Endothelial cell of umbilical vein (primary cell): ENCODE results near the gene SIN3A. TPM values are rescaled to one million over a fixed set of nuclear protein-coding genes. Genes with fewer than 3 reads are reported as not detected.

Experiments
- BruUV-seq: library from RNA; stranded (reverse); fragments of 400-500 nt; replicated peaks from 2 replicates; lab custom pipeline; 2021; lab: Mats Ljungman, UMichigan
- CTCF ChIA-PET: fragments of 300-600, 350-600 bp; sonication (Branson Sonifier 250); formaldehyde crosslinking; loops from one replicate; lab custom pipeline; 2021; ENCODE audit warnings: antibody characterized with exemption, inconsistent platforms; lab: Charles Lee
- POLR2A ChIA-PET: fragments of 300-600, 350-600 bp; sonication (Branson Sonifier 250); formaldehyde crosslinking; loops from one replicate; lab custom pipeline; 2021; ENCODE audit warnings: antibody characterized with exemption, inconsistent platforms; lab: Charles Lee
- DNase-seq: peaks from one replicate; pipeline ENCODE4 v3.0.0-alpha.2; 2011; ENCODE audit warnings: low read depth, low spot score
- FAIRE-seq: peaks from 2 replicates; lab custom pipeline; 2011; peaks lifted over from hg19 to GRCh38; lab: Jason Lieb, UNC
- H2AFZ ChIP-seq: 2 replicates; pipeline ENCODE4 v1.6.0; 2012; ENCODE audit warnings: low read depth, low read length, control low read depth, inconsistent platforms
- H3K27ac ChIP-seq: 2 replicates; pipeline ENCODE4 v1.5.1; 2011; ENCODE audit warnings: low read depth, mild to moderate bottlenecking, control low read depth, low read length, moderate library complexity; ENCODE audit not compliant: insufficient read depth
- H3K27me3 ChIP-seq, 2 experiments: 2 replicates each; pipeline versions ENCODE4 v1.6.0 to v1.6.1; 2011; ENCODE audit warnings: low read length in 2 of 2, mixed read lengths in 1 of 2; ENCODE audit not compliant: control insufficient read depth in 2 of 2, insufficient read depth in 2 of 2
- H3K36me3 ChIP-seq, 2 experiments: 2 replicates in 1 of 2; 3 replicates in 1 of 2; pipeline ENCODE4 v1.5.1; 2011; ENCODE audit warnings: low read length in 2 of 2, mild to moderate bottlenecking in 1 of 2, moderate library complexity in 1 of 2; ENCODE audit not compliant: control insufficient read depth in 2 of 2, insufficient read depth in 2 of 2; ENCODE audit errors: extremely low read depth in 1 of 2
- H3K4me1 ChIP-seq: 3 replicates; pipeline ENCODE4 v1.5.1; 2011; ENCODE audit warnings: mild to moderate bottlenecking, low read length; ENCODE audit not compliant: control insufficient read depth, insufficient read depth; ENCODE audit errors: extremely low read depth
- H3K4me2 ChIP-seq: 2 replicates; pipeline ENCODE4 v1.6.1; 2011; ENCODE audit warnings: low read length, control low read depth, mixed read lengths; ENCODE audit not compliant: insufficient read depth
- H3K4me3 ChIP-seq, 3 experiments: fragments of 200-600 bp in 1 of 3; sonication (generic), shearing (Covaris generic) in 1 of 3; replicated peaks in 1 of 3; 2 replicates each; pipeline ENCODE4 v1.5.1; 2011 to 2016; ENCODE audit warnings: control low read depth in 3 of 3, low read length in 3 of 3, mild to moderate bottlenecking in 2 of 3, inconsistent platforms in 1 of 3, low read depth in 1 of 3, moderate library complexity in 1 of 3; ENCODE audit not compliant: insufficient read depth in 1 of 3
- H3K79me2 ChIP-seq: 2 replicates; pipeline ENCODE4 v1.6.0; 2012; ENCODE audit warnings: low read length, inconsistent platforms; ENCODE audit not compliant: control insufficient read depth, insufficient read depth
- H3K9ac ChIP-seq: replicated peaks from 2 replicates; pipeline ENCODE3; 2011; ENCODE audit warnings: low read length, control low read depth; ENCODE audit not compliant: insufficient read depth; ENCODE audit errors: extremely low read depth
- H3K9me1 ChIP-seq: replicated peaks from 3 replicates; pipeline ENCODE4 v1.6.0; 2011; ENCODE audit warnings: mild to moderate bottlenecking, low read length; ENCODE audit not compliant: control insufficient read depth, insufficient read depth; ENCODE audit errors: extremely low read depth
- H3K9me3 ChIP-seq: replicated peaks from 2 replicates; pipeline ENCODE4 v1.5.1; 2012; ENCODE audit warnings: low read length, inconsistent platforms; ENCODE audit not compliant: control insufficient read depth, insufficient read depth
- H4K20me1 ChIP-seq: replicated peaks from 2 replicates; pipeline ENCODE3; 2011; ENCODE audit warnings: mild to moderate bottlenecking, low read length; ENCODE audit not compliant: control insufficient read depth, insufficient read depth; ENCODE audit errors: extremely low read depth
- EZH2 ChIP-seq: IDR thresholded peaks from 2 replicates; pipeline ENCODE4 v1.6.1; 2012; ENCODE audit warnings: borderline replicate concordance, low read depth, mild to moderate bottlenecking, moderate library complexity, low read length, inconsistent platforms; ENCODE audit not compliant: severe bottlenecking
- FOS ChIP-seq: IDR thresholded peaks from 2 replicates; pipeline ENCODE4 v1.6.1; 2011; ENCODE audit warnings: mild to moderate bottlenecking, low read length, moderate library complexity, borderline replicate concordance; ENCODE audit not compliant: insufficient read depth
- GATA2 ChIP-seq: IDR thresholded peaks from 2 replicates; pipeline ENCODE4 v1.7.0; 2011; ENCODE audit warnings: low read depth, mild to moderate bottlenecking, moderate library complexity, mixed read lengths, low read length; ENCODE audit not compliant: insufficient read length, insufficient read depth
- MAX ChIP-seq: IDR thresholded peaks from 2 replicates; pipeline ENCODE4 v1.6.1; 2011; ENCODE audit not compliant: insufficient read depth, insufficient read length
- POLR2A ChIP-seq: IDR thresholded peaks from 2 replicates; pipeline ENCODE4 v1.6.1; 2012; ENCODE audit warnings: low read depth, mild to moderate bottlenecking, control low read depth, low read length
- POLR2AphosphoS5 ChIP-seq: IDR thresholded peaks from 2 replicates; pipeline ENCODE4 v1.6.1; 2012; ENCODE audit warnings: low read depth, mild to moderate bottlenecking, control low read depth, low read length, moderate library complexity; ENCODE audit not compliant: insufficient read depth
- dilution Hi-C: fragments of 300-500 bp; cut with MboI; formaldehyde crosslinking; loops from one replicate; pipeline ENCODE4 v1.15.0; 2019; ENCODE audit warnings: low sequenced_read_pairs; ENCODE audit not compliant: extremely low pct_ligation_motif_present
- intact Hi-C: fragments of 100-400 bp; cut with micrococcal nuclease; formaldehyde crosslinking; loops from one replicate; pipeline ENCODE4 v1.10.0; 2022
- polyA plus RNA-seq, 4 experiments: library from polyadenylated mRNA; depleted of rRNA in 3 of 4; stranded (reverse) in 3 of 4; unstranded in 1 of 4; fragments of >200 nt; gene quantifications; 2 replicates each; pipeline versions ENCODE4 v1.2.1 to v1.2.3, GENCODE V29; 2011 to 2012; ENCODE audit warnings: missing spikeins in 1 of 4
- total RNA-seq: library from RNA; stranded (reverse); gene quantifications from 2 replicates; pipeline ENCODE4 v1.2.3, GENCODE V29; 2021
- TF ChIP-seq, protein P1 (sequence below), 2 donors: IDR thresholded peaks; 1 replicate in 1 of 2; 2 replicates in 1 of 2; pipeline ENCODE4 v1.5.1; 2011; ENCODE audit warnings: low read length in 2 of 2, mild to moderate bottlenecking in 2 of 2, moderate library complexity in 2 of 2, control low read depth in 1 of 2, inconsistent platforms in 1 of 2, low read depth in 1 of 2; ENCODE audit not compliant: insufficient read depth in 1 of 2; ENCODE audit errors: extremely low read depth in 1 of 2

The SIN3A gene
- total and polyA plus RNA-seq, 2 donors (not counting 3 experiments of a cell fraction or from before 2014, with no cell fraction given) = 30.6 to 44.5 TPM

DNA sequence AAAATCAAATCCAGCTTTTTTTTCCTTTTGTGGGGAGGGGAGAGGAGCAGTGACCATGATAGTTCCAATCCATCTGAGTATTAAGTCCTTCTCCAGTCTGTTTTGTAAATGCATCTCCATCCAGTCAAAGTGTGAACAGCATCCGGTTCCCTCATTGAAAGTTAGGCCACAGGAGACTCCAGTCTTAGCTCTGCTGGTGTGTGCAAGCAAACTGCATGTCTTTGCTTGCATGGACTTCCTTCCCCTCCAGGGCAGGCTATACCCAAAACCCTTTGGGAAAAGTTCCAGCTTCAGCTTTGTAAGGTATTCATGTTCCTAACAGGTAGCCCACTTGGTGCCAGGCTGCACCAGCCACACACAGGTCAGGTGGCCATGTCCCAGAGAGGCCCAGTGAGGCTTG, 80.0 kb downstream of the SIN3A start:
- Histone ChIP-seq H3K27ac (no peak overlapping the region), H2AFZ (no peak overlapping the region), H3K27me3 (no peaks in the 10 kb centered on the region), H3K9ac (no peak overlapping the region), H3K4me2 (no peak overlapping the region), H3K36me3 (peaks cover 18 to 29% of the 10 kb centered on the region in 2 experiments), H4K20me1 (no peaks in the 10 kb centered on the region), H3K79me2 (peaks cover 9% of the 10 kb centered on the region), H3K9me3 (no peaks in the 10 kb centered on the region), H3K4me3 (no peak overlapping the region), H3K9me1 (no peaks in the 10 kb centered on the region), H3K4me1 (peaks cover 15% of the 10 kb centered on the region)
- DNase-seq (no peak), FAIRE-seq (no peak)
- CTCF ChIA-PET = interaction anchor here (1.1 to 1.3 kb wide), 2 partner anchors 8 to 34 kb away, joined by 3 read pairs; no protein-coding TSS in a partner anchor
- POLR2A ChIA-PET = interaction anchor here (0.6 kb wide), 1 partner anchor 42 kb away, joined by 6 read pairs; no protein-coding TSS in a partner anchor
- intact Hi-C loops (no loop called here), dilution Hi-C loops (no loop called here)
- BruUV-seq = no TSS peak
- TF ChIP-seq POLR2A (no peak), FOS (no peak), EZH2 (no peak), GATA2 (no peak), POLR2AphosphoS5 (no peak), MAX (no peak)
- TF ChIP-seq, protein P1, sequence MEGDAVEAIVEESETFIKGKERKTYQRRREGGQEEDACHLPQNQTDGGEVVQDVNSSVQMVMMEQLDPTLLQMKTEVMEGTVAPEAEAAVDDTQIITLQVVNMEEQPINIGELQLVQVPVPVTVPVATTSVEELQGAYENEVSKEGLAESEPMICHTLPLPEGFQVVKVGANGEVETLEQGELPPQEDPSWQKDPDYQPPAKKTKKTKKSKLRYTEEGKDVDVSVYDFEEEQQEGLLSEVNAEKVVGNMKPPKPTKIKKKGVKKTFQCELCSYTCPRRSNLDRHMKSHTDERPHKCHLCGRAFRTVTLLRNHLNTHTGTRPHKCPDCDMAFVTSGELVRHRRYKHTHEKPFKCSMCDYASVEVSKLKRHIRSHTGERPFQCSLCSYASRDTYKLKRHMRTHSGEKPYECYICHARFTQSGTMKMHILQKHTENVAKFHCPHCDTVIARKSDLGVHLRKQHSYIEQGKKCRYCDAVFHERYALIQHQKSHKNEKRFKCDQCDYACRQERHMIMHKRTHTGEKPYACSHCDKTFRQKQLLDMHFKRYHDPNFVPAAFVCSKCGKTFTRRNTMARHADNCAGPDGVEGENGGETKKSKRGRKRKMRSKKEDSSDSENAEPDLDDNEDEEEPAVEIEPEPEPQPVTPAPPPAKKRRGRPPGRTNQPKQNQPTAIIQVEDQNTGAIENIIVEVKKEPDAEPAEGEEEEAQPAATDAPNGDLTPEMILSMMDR (IDR thresholded peaks at IDR 0.05; ENCODE audit: extremely low read depth in 1 of 2, insufficient read depth in 1 of 2, low read depth in 1 of 2, low read length in 2 of 2) = no peak
